GM15510 (cell line): Measurements from ENCODE around the gene STK10.

Experiments used
- POLR2A ChIP-seq: IDR thresholded peaks from 3 replicates; pipeline ENCODE4 v1.6.1; 2011; ENCODE audit warnings: borderline replicate concordance; ENCODE audit not compliant: insufficient read length; ENCODE audit errors: extremely low read depth

Gene STK10

GRCh38 chr5:172113036-172113435, 75.0 kb downstream of the STK10 start:
- no peak for TF ChIP-seq POLR2A

DNA sequence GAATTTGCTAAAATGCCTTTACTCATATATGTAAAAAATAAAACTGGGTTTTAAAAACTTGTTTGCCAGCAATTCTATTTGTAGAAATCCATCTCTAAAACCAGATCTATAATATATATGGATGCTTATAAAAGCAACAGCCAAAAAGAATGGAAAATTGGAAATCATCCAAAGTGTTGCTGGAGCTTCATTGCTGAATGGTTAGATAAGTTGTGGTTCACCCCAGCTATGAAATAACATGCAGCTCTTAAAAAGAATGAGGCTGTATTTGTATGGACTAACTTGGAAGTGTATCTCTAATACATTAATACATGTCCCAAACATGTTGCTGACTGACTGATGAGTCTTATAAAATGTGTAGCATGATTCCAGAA, 76.2 kb downstream of the STK10 start:
- TF ChIP-seq POLR2A: no peak

DNA sequence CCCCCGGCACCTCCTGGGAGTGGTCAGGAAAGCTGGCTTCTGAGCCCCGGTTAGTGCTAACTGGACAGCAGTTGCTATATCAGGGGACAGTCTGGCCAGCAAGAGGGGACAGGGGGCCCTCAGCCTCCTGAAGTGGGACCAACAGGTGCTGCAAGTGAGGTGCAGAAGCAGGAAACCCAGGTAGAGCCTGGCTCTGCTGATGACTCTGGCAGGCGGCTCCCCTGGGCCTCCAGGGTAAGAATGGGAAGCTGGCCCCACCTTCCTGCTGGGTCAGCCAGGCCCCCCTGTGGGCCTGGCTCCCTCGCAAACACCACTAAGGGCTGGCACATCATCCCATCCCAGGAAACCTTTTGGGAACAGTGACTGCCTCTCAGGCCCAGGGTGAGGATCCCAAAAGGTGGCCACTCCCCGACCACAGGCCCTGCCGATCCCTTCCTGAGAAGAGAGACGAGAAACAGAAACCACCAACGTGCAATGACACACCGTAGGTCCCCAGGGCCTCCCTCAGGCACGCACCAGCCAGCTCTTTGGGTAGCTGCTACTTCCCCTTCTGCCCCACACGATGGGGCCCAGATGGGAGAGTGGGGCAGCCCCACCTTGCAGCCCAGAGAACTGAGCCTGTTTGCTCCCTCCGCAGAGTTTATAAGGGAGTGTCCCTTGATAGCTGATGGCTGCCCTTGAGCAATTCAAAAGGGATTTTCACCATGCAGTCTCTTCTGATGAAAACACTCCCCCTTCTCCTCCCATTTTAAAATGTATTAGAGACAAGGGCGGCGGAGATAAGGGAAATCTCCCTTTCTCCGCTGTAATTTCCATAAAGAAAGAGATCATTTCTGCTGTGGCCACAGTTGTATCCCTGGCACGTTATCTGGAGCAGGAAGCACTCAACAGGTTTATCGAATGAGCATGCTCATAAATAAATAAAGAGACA, 76.8 kb downstream of the STK10 start:
- peak; percentile 51 for TF ChIP-seq POLR2A

- TF ChIP-seq POLR2A: no peak
These were observed 77.7 kb downstream of the STK10 start for GRCh38 chr5:172110260-172110815.

DNA sequence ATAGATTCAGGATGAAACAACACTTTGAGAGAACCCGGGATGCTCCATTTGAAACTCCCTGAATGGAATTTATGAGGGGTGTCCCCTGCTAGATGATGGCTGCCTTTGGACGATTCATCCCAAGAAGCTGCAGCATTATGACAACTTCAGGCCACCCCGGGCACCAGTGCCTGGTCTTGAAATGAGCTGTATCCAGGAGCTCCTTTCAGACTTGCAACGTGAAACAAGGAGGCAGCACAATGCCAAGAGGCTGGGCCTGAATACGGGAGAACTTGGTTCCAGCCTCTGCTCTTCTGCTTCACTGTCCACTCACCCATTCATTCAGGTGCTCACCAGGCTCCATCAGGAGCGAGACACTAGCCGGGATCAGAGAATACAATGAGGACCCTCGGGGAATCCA, 78.3 kb downstream of the STK10 start:
- TF ChIP-seq POLR2A: no peak

DNA sequence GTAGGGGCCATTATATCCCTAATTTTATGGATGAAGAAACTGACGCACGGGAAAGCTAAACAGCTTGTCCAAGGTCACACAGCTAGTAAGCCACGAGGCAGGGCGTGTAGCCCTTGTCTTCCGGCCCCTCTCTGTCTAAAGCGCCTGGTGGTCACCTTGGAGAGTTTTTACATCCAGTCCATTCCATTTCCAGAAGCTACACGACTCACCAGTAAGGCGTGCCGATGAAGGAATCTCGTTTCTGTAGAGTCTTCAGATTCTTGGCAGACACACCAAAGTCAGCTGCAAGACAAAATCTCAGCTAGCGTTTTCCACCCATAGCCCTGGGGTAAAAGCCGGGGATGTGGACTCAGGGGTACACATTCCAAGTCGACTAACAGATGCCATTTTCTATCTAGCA, 80.5 kb downstream of the STK10 start:
- TF ChIP-seq POLR2A: no peak

DNA sequence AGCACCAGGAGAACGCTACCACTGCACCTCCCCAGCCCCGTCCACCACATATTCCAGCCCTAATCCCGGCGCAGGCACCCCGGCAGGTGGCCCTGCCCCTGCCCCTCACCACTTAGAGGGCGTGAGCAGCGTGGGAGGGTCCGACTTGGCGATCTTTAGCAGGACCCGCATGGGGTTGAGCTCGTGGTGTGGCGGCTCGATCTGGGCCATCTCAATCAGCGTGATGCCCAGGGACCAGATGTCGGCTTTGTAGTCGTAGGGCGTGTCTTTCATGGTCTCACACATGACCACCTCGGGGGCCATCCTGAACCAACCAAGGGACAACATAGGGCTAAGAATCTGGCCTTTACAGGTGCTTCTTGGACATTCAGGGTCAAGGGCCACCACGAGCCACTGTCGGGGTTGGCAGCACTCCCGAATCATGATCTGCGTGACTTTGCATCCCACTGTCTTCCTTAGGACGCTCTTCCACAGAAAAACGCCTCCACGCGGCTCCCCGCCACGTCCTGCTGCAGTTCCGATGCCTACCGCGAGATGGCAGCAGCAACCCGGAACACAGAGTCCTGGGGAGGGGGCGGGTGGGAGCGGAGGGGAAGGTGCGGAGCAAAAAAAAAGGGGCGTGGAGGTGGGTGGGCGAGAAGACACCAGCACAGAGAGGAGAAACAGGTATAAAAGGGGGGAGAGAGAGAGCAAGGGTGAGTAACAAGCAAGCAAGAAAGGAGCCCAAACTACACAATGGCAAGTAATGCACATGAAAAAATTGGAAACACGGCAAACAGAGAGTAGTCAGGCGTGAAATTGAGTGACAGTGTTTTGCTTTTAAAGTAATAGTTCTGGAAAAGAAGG, 81.3 kb downstream of the STK10 start:
- TF ChIP-seq POLR2A: no peak

- TF ChIP-seq POLR2A: no peak
These were observed 82.2 kb downstream of the STK10 start for GRCh38 chr5:172105811-172106210.

GRCh38 chr5:172104801-172105701, 83.0 kb downstream of the STK10 start:
- no peak for TF ChIP-seq POLR2A

- no peak for TF ChIP-seq POLR2A
These were observed 84.0 kb downstream of the STK10 start for GRCh38 chr5:172104021-172104420.

DNA sequence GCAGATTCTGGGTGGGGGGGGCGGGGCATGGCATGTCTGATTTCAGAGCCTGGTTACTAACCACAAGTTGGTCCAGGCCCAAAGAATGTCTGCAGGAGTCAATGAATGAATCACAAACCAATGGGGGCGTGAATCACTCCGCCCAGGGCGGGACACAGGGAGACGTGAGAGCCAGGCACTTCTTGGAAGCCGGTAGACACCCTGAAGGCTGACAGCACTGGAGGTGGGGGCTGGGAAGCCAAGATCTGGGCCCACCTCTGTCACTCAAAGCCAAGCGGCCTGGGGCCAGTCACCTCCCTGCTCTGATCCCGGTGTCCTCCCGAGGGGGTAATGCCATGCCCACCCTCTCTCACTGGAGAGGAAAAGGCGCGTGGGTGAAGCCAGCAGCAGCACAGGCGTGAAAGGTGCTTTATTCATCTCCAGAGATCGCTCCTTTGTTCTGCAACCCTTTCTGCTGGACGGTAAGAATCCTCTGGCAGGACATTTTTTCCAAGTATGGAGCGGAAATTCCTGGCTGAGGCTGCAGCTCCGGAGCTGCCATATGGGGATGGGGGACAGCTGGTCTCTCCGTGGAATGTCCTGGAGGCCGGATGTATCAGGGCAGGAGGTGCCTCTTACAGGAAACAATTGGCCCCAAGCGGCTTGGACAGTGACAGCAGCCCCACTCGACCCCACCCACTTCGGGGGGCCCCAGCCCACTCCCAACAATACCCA, 85.0 kb downstream of the STK10 start:
- TF ChIP-seq POLR2A: no peak

DNA sequence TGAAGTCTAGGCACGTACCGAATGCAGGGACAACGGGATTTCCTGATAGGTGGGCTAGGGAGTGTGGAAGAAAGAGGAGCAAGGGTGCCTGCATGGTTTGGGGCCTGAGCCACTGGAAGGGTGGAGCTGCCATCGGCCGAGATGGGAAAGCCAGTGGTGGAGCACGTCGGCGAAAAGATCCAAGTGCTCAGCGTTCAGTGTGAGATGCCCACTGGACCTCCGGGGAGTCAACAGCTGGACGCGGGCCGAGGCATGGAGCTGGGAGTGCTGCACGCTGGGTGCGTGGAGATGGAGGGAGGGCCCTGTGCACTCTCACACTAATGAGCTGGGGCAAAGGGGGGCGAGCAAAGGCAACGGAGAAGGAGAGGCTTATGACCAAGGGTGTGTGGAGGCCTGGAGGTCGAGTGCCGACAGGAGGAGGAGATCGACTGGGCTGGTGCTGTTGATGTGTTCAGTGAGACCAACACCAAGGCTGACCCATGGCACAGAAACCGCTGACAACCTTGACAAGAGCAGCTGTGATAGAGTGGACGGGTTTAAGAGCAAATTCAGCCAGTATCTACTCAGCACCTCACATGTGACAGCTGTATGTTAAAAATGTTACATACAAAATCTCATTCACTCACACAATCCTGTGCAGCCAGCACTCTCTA, 85.7 kb downstream of the STK10 start:
- TF ChIP-seq POLR2A: no peak

GRCh38 chr5:172101547-172102217, 86.3 kb downstream of the STK10 start:
- TF ChIP-seq POLR2A: no peak
